PC-3 (cell line): ENCODE data around the gene GABRA5. TPM values are rescaled to one million over a fixed set of nuclear protein-coding genes. Genes with fewer than 3 reads are reported as not detected.

Experiments used
- ATAC-seq: fragments of 200-7000 bp; cut with Tn5 transposase; 2 replicates; pipeline ENCODE4 v1.9.1; 2020; ENCODE audit warnings: mild to moderate bottlenecking, moderate library complexity
- BruUV-seq: library from RNA; stranded (reverse); fragments of 400-500 nt; replicated peaks from 2 replicates; lab custom pipeline; 2021; lab: Mats Ljungman, UMichigan
- CTCF ChIA-PET: fragments of 300-600 bp; sonication (Branson Sonifier 250); formaldehyde crosslinking; loops from one replicate; lab custom pipeline; 2022; ENCODE audit warnings: antibody characterized with exemption; lab: Charles Lee
- POLR2A ChIA-PET: fragments of 300-600 bp; sonication (Branson Sonifier 250); formaldehyde crosslinking; loops from one replicate; lab custom pipeline; 2022; ENCODE audit warnings: antibody characterized with exemption; ENCODE audit not compliant: unreplicated experiment; lab: Charles Lee
- DNase-seq: peaks from one replicate; pipeline ENCODE4 v3.0.0-alpha.2; 2015
- H2AFZ ChIP-seq: fragments of 300-600 bp; sonication (generic); 2 replicates; pipeline ENCODE4 v1.6.0; 2016; ENCODE audit warnings: antibody characterized with exemption, low read length
- H3F3A ChIP-seq: fragments of 300-600 bp; sonication (generic); one replicate; pipeline ENCODE4 v1.6.0; 2017; ENCODE audit warnings: antibody characterized with exemption, low read length, control low read depth, mild to moderate bottlenecking; ENCODE audit not compliant: unreplicated experiment
- H3K27ac ChIP-seq: fragments of 300-600 bp; sonication (generic); 2 replicates; pipeline ENCODE4 v1.5.1; 2016; ENCODE audit warnings: mild to moderate bottlenecking, low read length
- H3K27me3 ChIP-seq: fragments of 300-600 bp; sonication (generic); 2 replicates; pipeline ENCODE4 v1.6.1; 2016; ENCODE audit warnings: low read length, mixed read lengths
- H3K36me3 ChIP-seq: fragments of 300-600 bp; sonication (generic); 2 replicates; pipeline ENCODE4 v1.6.1; 2016; ENCODE audit warnings: low read depth, mixed run types, low read length, mixed read lengths
- H3K4me1 ChIP-seq: fragments of 300-600 bp; sonication (generic); 2 replicates; pipeline ENCODE4 v1.5.1; 2016; ENCODE audit warnings: low read length; ENCODE audit not compliant: insufficient read depth
- H3K4me2 ChIP-seq: fragments of 300-600 bp; sonication (generic); 2 replicates; pipeline ENCODE4 v1.6.0; 2016; ENCODE audit warnings: low read length
- H3K4me3 ChIP-seq: fragments of 300-600 bp; sonication (generic); 2 replicates; pipeline ENCODE4 v1.5.1; 2016; ENCODE audit warnings: mild to moderate bottlenecking, low read length, mixed read lengths
- H3K79me2 ChIP-seq: fragments of 300-600 bp; sonication (generic); 2 replicates; pipeline ENCODE4 v1.6.1; 2017; ENCODE audit warnings: low read length, mixed read lengths
- H3K9ac ChIP-seq: fragments of 300-600 bp; sonication (generic); 2 replicates; pipeline ENCODE4 v1.6.0; 2016; ENCODE audit warnings: mild to moderate bottlenecking, low read length
- H3K9me2 ChIP-seq: fragments of 300-600 bp; sonication (generic); replicated peaks from 2 replicates; pipeline ENCODE4 v1.6.1; 2016; ENCODE audit warnings: mixed run types, low read length, mixed read lengths
- H3K9me3 ChIP-seq: fragments of 300-600 bp; sonication (generic); 2 replicates; pipeline ENCODE4 v1.6.1; 2016; ENCODE audit warnings: low read length, mixed read lengths
- H4K20me1 ChIP-seq: fragments of 300-600 bp; sonication (generic); 2 replicates; pipeline ENCODE4 v1.6.1; 2016; ENCODE audit warnings: low read length, mixed read lengths
- EZH2 ChIP-seq: fragments of 300-600 bp; sonication (generic); IDR thresholded peaks from one replicate; pipeline ENCODE4 v1.6.1; 2017; ENCODE audit warnings: antibody characterized with exemption, mild to moderate bottlenecking, low read length; ENCODE audit not compliant: unreplicated experiment
- EZH2phosphoT487 ChIP-seq: fragments of 300-600 bp; sonication (generic); IDR thresholded peaks from 2 replicates; pipeline ENCODE4 v1.6.1; 2018; ENCODE audit warnings: mild to moderate bottlenecking, antibody characterized with exemption, low read length, borderline replicate concordance
- intact Hi-C: fragments of 100-400 bp; cut with micrococcal nuclease; formaldehyde crosslinking; loops from 2 replicates; pipeline ENCODE4 v1.9.0; 2023
- total RNA-seq: library from RNA; depleted of rRNA; stranded (reverse); fragments of >200 nt; gene quantifications from 2 replicates; pipeline ENCODE4 v1.2.3, GENCODE V29; 2014
- TF ChIP-seq, protein P1 (sequence below): fragments of 300-600 bp; sonication (generic); conservative IDR thresholded peaks from 2 replicates; pipeline ENCODE4 v1.5.1; 2017; ENCODE audit warnings: antibody characterized with exemption, low read depth, mild to moderate bottlenecking, low read length

The GABRA5 gene
- total RNA-seq, 1 experiment from 2014 or later, result not detected

DNA sequence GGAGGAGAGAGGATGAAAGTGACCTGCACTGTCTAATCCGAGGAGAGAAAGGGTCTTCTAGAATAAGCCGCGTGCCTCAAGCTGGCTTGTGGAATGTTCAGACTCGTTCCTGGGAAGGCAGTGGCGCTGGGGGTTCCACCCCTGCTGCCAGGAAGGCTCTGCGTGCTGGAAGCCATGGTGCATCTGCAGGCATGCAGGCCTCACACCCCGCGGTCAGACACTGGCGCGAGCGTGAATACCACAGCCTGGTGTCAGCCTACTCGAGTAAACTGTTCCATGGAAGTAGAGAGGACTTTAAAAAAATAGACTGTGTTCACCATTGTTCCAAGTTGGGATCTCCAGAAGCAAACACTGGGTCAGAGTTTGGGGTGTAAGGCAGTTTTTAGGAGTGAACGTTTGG, 78.2 kb downstream of the GABRA5 start:
- no peaks in the 10 kb centered on the region for H3K36me3 ChIP-seq
- H3K4me2 ChIP-seq, result no peak overlapping the region
- no peak for DNase-seq
- no peaks in the 10 kb centered on the region for H3K9me2 ChIP-seq
- no peaks in the 10 kb centered on the region for H4K20me1 ChIP-seq
- TF ChIP-seq EZH2, result no peak
- TF ChIP-seq, protein P1, sequence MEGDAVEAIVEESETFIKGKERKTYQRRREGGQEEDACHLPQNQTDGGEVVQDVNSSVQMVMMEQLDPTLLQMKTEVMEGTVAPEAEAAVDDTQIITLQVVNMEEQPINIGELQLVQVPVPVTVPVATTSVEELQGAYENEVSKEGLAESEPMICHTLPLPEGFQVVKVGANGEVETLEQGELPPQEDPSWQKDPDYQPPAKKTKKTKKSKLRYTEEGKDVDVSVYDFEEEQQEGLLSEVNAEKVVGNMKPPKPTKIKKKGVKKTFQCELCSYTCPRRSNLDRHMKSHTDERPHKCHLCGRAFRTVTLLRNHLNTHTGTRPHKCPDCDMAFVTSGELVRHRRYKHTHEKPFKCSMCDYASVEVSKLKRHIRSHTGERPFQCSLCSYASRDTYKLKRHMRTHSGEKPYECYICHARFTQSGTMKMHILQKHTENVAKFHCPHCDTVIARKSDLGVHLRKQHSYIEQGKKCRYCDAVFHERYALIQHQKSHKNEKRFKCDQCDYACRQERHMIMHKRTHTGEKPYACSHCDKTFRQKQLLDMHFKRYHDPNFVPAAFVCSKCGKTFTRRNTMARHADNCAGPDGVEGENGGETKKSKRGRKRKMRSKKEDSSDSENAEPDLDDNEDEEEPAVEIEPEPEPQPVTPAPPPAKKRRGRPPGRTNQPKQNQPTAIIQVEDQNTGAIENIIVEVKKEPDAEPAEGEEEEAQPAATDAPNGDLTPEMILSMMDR, result no peak
- TF ChIP-seq EZH2phosphoT487, result no peak
- no peaks in the 10 kb centered on the region for H3K4me1 ChIP-seq
- no peaks in the 10 kb centered on the region for H3F3A ChIP-seq
- no TSS peak for BruUV-seq
- H2AFZ ChIP-seq, result no peak overlapping the region
- POLR2A ChIA-PET, result no interaction called here
- H3K4me3 ChIP-seq, result no peak overlapping the region
- no peaks in the 10 kb centered on the region for H3K79me2 ChIP-seq
- ATAC-seq, result no peak
- H3K27me3 ChIP-seq, result no peaks in the 10 kb centered on the region
- H3K27ac ChIP-seq, result no peak overlapping the region
- no peaks in the 10 kb centered on the region for H3K9me3 ChIP-seq
- intact Hi-C loops, result no loop called here
- CTCF ChIA-PET, result no interaction called here
- no peak overlapping the region for H3K9ac ChIP-seq

DNA sequence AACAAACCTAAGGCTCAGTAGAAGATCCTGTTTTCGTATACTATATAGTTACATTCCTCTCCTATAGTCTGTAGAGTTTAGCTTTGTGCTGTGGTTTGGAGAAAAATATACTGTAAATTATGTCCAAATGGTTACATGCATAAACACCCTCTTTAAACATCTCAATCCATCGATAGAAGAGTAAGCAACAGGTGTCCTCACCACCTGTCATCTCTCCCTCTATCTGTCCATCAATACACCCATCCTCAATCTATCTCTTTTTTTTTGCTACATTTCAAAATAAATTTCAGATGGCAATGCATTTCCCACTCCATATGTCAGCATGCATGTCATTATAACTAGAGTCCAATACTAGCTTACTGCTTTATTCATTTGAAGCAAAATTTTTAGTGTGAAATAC, 83.1 kb downstream of the GABRA5 start:
- Histone ChIP-seq H3K4me2 (no peak overlapping the region), H3F3A (no peaks in the 10 kb centered on the region), H3K9ac (no peak overlapping the region), H3K27me3 (no peaks in the 10 kb centered on the region), H3K4me1 (no peaks in the 10 kb centered on the region), H3K27ac (no peak overlapping the region), H3K4me3 (no peak overlapping the region), H3K79me2 (no peaks in the 10 kb centered on the region), H3K36me3 (no peaks in the 10 kb centered on the region), H3K9me3 (peaks cover 3% of the 10 kb centered on the region; the same call in 1 of the 2 replicates), H2AFZ (no peak overlapping the region), H3K9me2 (no peaks in the 10 kb centered on the region), H4K20me1 (no peaks in the 10 kb centered on the region)
- POLR2A ChIA-PET, result no interaction called here
- intact Hi-C loops, result no loop called here
- TF ChIP-seq, protein P1, result no peak
- TF ChIP-seq EZH2, result no peak
- no peak for TF ChIP-seq EZH2phosphoT487
- CTCF ChIA-PET, result no interaction called here
- no TSS peak for BruUV-seq
- DNase-seq, result no peak
- no peak for ATAC-seq

DNA sequence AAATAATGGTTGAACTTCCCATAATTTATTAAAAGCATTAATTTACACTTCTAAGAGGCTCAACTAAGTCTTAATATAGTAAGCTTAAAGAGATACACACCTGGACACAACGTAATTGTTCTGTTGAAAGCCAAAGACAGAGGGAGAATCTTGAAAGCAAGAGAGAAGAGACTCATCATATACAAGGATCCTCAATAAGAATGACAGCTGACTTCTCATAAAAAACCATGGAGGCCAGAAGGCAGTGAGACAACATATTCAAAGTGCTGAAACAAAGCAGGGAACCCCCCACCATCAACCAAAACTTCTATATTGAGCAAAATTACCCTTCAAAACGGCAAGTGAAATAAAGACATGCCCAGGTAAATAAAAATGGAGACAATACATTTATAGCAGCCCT, 87.5 kb downstream of the GABRA5 start:
- H3K9me2 ChIP-seq, result no peaks in the 10 kb centered on the region
- H3K4me2 ChIP-seq, result no peak overlapping the region
- POLR2A ChIA-PET, result no interaction called here
- intact Hi-C loops, result no loop called here
- H3K9ac ChIP-seq, result no peak overlapping the region
- TF ChIP-seq, protein P1, result no peak
- TF ChIP-seq EZH2 (no peak), EZH2phosphoT487 (no peak)
- BruUV-seq, result no TSS peak
- no peak overlapping the region for H2AFZ ChIP-seq
- H3K36me3 ChIP-seq, result no peaks in the 10 kb centered on the region
- no peak overlapping the region for H3K4me3 ChIP-seq
- no peaks in the 10 kb centered on the region for H4K20me1 ChIP-seq
- no peaks in the 10 kb centered on the region for H3K79me2 ChIP-seq
- no peak for ATAC-seq
- H3F3A ChIP-seq, result no peaks in the 10 kb centered on the region
- H3K9me3 ChIP-seq, result peaks cover 6% of the 10 kb centered on the region; the same call in 1 of the 2 replicates
- CTCF ChIA-PET, result no interaction called here
- H3K27ac ChIP-seq, result no peak overlapping the region
- no peaks in the 10 kb centered on the region for H3K4me1 ChIP-seq
- no peak for DNase-seq
- no peaks in the 10 kb centered on the region for H3K27me3 ChIP-seq
